ENCODE measurements around the gene POLDIP2. TPM values are rescaled to one million over a fixed set of nuclear protein-coding genes. Genes with fewer than 3 reads are reported as not detected.

Gene POLDIP2
- polyA plus RNA-seq, 1 of the 3 experiments (the other 2 are of a cell fraction), result 98.1 TPM

DNA sequence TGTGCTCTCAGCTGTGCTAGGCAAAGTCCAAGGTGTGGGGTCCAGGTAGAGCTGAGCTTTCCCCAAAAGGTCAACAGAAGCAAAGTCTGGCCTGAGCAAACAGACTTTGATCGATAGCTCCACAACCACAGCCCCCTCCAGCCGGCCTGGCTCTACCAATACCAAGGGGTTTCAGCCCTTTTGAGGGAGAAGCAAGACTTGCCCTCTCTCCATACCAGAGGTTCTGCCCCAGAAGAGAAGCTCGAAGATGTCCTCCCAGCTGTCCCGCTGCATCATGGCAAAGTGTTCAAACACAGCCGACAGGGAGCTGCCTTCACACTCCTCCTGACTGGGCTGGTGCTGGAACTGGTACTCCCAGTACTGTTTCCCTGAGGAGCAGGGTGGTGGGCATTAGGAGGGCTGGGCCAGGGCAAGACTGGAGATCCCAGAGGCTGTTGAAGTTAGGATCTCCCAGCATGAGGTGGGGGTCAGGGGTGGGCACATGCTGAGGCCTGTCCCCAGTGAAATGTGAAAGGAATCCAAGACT lies 11.0 kb upstream of the POLDIP2 start:
- POLR2A ChIA-PET, result interaction anchor here (4.5 kb wide), 1 partner anchor 11 kb away, joined by 34 read pairs; the partner anchor contains the start of gene POLDIP2
- CTCF ChIA-PET, result no interaction called here
- no peak overlapping the region for H2AFZ ChIP-seq (ENCODE audit: low read depth)

More for the DNA sequence above, 11.0 kb upstream of the POLDIP2 start:
- peaks cover 18% of the 10 kb centered on the region for H3F3A ChIP-seq (replicated peaks; ENCODE audit: insufficient read depth)
- no peaks in the 10 kb centered on the region for H3K9me2 ChIP-seq
- peaks cover 0 to 14% of the 10 kb centered on the region in 2 experiments for H3K36me3 ChIP-seq (replicated peaks in 1 of 2; ENCODE audit: control insufficient read depth in 1 of 2, insufficient read depth in 2 of 2, low read length in 1 of 2)
- no peaks in the 10 kb centered on the region for H3K27me3 ChIP-seq (ENCODE audit: insufficient read depth)
- no peak overlapping the region for H3K4me3 ChIP-seq (ENCODE audit: low read depth in 2 of 2, low read length in 1 of 2)
- H3K9ac ChIP-seq, result no peak overlapping the region
- H3K4me1 ChIP-seq (ENCODE audit: control insufficient read depth in 1 of 2, insufficient read depth in 2 of 2, low read depth in 1 of 2, low read length in 1 of 2), result peaks cover 13 to 24% of the 10 kb centered on the region in 2 experiments
- no peak overlapping the region for H3K27ac ChIP-seq (ENCODE audit: low read depth in 2 of 2, low read length in 1 of 2)
- H3K79me2 ChIP-seq (ENCODE audit: insufficient read depth), result peaks cover 10% of the 10 kb centered on the region
- WGBS (ENCODE audit: low lambda C conversion rate), result 89% methylated on average over 3 of the region's 5 CpGs
- H3K4me2 ChIP-seq, result no peak overlapping the region
- no peak for TF ChIP-seq ELF1 (IDR thresholded peaks at IDR 0.05)
- TF ChIP-seq FOXJ3 (CRISPR knock-in tag; IDR thresholded peaks at IDR 0.05), result no peak
- TF ChIP-seq, protein P1, sequence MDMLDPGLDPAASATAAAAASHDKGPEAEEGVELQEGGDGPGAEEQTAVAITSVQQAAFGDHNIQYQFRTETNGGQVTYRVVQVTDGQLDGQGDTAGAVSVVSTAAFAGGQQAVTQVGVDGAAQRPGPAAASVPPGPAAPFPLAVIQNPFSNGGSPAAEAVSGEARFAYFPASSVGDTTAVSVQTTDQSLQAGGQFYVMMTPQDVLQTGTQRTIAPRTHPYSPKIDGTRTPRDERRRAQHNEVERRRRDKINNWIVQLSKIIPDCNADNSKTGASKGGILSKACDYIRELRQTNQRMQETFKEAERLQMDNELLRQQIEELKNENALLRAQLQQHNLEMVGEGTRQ (IDR thresholded peaks at IDR 0.05; ENCODE audit: borderline replicate concordance, low read depth, low read length), result no peak
- no peak for TF ChIP-seq CTCF (IDR thresholded peaks at IDR 0.05)
- no peak for TF ChIP-seq TEAD4 (IDR thresholded peaks at IDR 0.05; ENCODE audit: borderline replicate concordance, insufficient read depth)
- TF ChIP-seq, protein P2, sequence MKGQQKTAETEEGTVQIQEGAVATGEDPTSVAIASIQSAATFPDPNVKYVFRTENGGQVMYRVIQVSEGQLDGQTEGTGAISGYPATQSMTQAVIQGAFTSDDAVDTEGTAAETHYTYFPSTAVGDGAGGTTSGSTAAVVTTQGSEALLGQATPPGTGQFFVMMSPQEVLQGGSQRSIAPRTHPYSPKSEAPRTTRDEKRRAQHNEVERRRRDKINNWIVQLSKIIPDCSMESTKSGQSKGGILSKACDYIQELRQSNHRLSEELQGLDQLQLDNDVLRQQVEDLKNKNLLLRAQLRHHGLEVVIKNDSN (IDR thresholded peaks at IDR 0.05; ENCODE audit: borderline replicate concordance, low read depth), result no peak
- no peak for TF ChIP-seq EP300 (IDR thresholded peaks at IDR 0.05; ENCODE audit: borderline replicate concordance in 1 of 2, low read depth in 1 of 2, low read length in 1 of 2)
- TF ChIP-seq, protein P3, sequence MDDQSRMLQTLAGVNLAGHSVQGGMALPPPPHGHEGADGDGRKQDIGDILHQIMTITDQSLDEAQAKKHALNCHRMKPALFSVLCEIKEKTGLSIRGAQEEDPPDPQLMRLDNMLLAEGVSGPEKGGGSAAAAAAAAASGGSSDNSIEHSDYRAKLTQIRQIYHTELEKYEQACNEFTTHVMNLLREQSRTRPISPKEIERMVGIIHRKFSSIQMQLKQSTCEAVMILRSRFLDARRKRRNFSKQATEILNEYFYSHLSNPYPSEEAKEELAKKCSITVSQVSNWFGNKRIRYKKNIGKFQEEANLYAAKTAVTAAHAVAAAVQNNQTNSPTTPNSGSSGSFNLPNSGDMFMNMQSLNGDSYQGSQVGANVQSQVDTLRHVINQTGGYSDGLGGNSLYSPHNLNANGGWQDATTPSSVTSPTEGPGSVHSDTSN (IDR thresholded peaks at IDR 0.05), result no peak
- TF ChIP-seq SIN3A (IDR thresholded peaks at IDR 0.05; ENCODE audit: borderline replicate concordance, low read depth, low read length), result no peak
- TF ChIP-seq NRF1 (IDR thresholded peaks at IDR 0.05; ENCODE audit: low read depth, low read length), result no peak
- DNase-seq, result no peak
- no peaks in the 10 kb centered on the region for H3K9me3 ChIP-seq
- H4K20me1 ChIP-seq (ENCODE audit: insufficient read depth), result peaks cover 9% of the 10 kb centered on the region

Measured in SK-N-SH (cell line).